ENCODE results near the gene AMY2A. TPM values are rescaled to one million over a fixed set of nuclear protein-coding genes. Genes with fewer than 3 reads are reported as not detected.
"Not testable (repeated sequence)": the region's sequence is repeated elsewhere in the genome, so short reads cannot be mapped to it uniquely, and the experiment has no call there.

AMY2A gene
- total and polyA plus RNA-seq, 7 donors, result 1.8 to 8.4 TPM; not detected in 5

GRCh38 chr1:103583887-103584286 lies 33.3 kb upstream of the AMY2A start:
- H3K4me3 ChIP-seq, result no peak overlapping the region
- no peak for TF ChIP-seq POLR2AphosphoS5 (IDR thresholded peaks at IDR 0.05)
- TF ChIP-seq POLR2A (IDR thresholded peaks at IDR 0.05), result no peak
- TF ChIP-seq EP300 (IDR thresholded peaks at IDR 0.05), result no peak
- TF ChIP-seq CTCF (IDR thresholded peaks at IDR 0.05), result no peak
- intact Hi-C loops (cut with DNase I), result no loop called here
- DNase-seq, result no peak
- H3K27ac ChIP-seq, result no peak overlapping the region
- H3K36me3 ChIP-seq, result no peaks in the 10 kb centered on the region
- peaks cover 0 to 12% (median 6%) of the 10 kb centered on the region in 4 donors for H3K4me1 ChIP-seq
- WGBS, 2 donors, result 81 to 84% methylated on average over 3 of the region's 3 CpGs
- H3K27me3 ChIP-seq, result no peaks in the 10 kb centered on the region
- H3K9me3 ChIP-seq, result no peaks in the 10 kb centered on the region

- intact Hi-C loops (cut with DNase I), result no loop called here
- Histone ChIP-seq H3K36me3 (no peaks in the 10 kb centered on the region), H3K4me1 (peaks cover 0 to 12% (median 6%) of the 10 kb centered on the region in 4 donors), H3K9me3 (peaks cover 0 to under 1% (median 0%) of the 10 kb centered on the region in 4 donors), H3K27me3 (no peaks in the 10 kb centered on the region), H3K27ac (no peak overlapping the region), H3K4me3 (no peak overlapping the region)
- WGBS, 2 donors, result 62 to 74% methylated on average over 2 of the region's 2 CpGs
- DNase-seq, result no peak
- TF ChIP-seq EP300 (IDR thresholded peaks at IDR 0.05), result no peak
- TF ChIP-seq POLR2A (IDR thresholded peaks at IDR 0.05), result no peak
- no peak for TF ChIP-seq POLR2AphosphoS5 (IDR thresholded peaks at IDR 0.05)
- TF ChIP-seq CTCF (IDR thresholded peaks at IDR 0.05), result no peak
These were observed 32.7 kb upstream of the AMY2A start for GRCh38 chr1:103584537-103584936.

GRCh38 chr1:103602740-103603139 lies 14.5 kb upstream of the AMY2A start:
- DNase-seq; H3K27ac ChIP-seq; H3K27me3 ChIP-seq; H3K4me3 ChIP-seq; intact Hi-C loops (cut with DNase I); H3K9me3 ChIP-seq; H3K4me1 ChIP-seq; H3K36me3 ChIP-seq: not testable (repeated sequence)
- WGBS, 2 donors, result no CpG with 5 or more reads among the region's 3 CpGs

- intact Hi-C loops (cut with DNase I), result no loop called here
- H3K4me3 ChIP-seq, result no peak overlapping the region
- no peak for DNase-seq
- H3K9me3 ChIP-seq, result no peaks in the 10 kb centered on the region
- H3K36me3 ChIP-seq, result no peaks in the 10 kb centered on the region
- no peak overlapping the region for H3K27ac ChIP-seq
- no peaks in the 10 kb centered on the region for H3K27me3 ChIP-seq
- WGBS, 2 donors, result 90 to 92% methylated on average over 2 of the region's 2 CpGs
- H3K4me1 ChIP-seq, result no peaks in the 10 kb centered on the region
- TF ChIP-seq EP300 (IDR thresholded peaks at IDR 0.05), result no peak
- TF ChIP-seq POLR2A (IDR thresholded peaks at IDR 0.05), result no peak
- no peak for TF ChIP-seq CTCF (IDR thresholded peaks at IDR 0.05)
- no peak for TF ChIP-seq POLR2AphosphoS5 (IDR thresholded peaks at IDR 0.05)
These were observed 865 bp upstream of the AMY2A start for GRCh38 chr1:103616362-103616761.

- intact Hi-C loops (cut with DNase I); H3K9me3 ChIP-seq; H3K36me3 ChIP-seq; H3K4me3 ChIP-seq; H3K27ac ChIP-seq; DNase-seq; H3K4me1 ChIP-seq; H3K27me3 ChIP-seq: not testable (repeated sequence)
- WGBS, 2 donors, result 84 to 94% methylated on average over 3 of the region's 4 CpGs
These were observed 10.2 kb downstream of the AMY2A start for GRCh38 chr1:103627436-103627835.

GRCh38 chr1:103641194-103641593 lies 24.0 kb downstream of the AMY2A start:
- DNase-seq; H3K27ac ChIP-seq; H3K4me3 ChIP-seq; intact Hi-C loops (cut with DNase I); H3K36me3 ChIP-seq; H3K9me3 ChIP-seq; H3K4me1 ChIP-seq; H3K27me3 ChIP-seq: not testable (repeated sequence)
- no CpG with 5 or more reads among the region's 3 CpGs for WGBS, 2 donors

GRCh38 chr1:103643908-103644307 lies 26.7 kb downstream of the AMY2A start:
- H3K4me1 ChIP-seq; H3K9me3 ChIP-seq; H3K36me3 ChIP-seq; intact Hi-C loops (cut with DNase I); DNase-seq; H3K27ac ChIP-seq; H3K27me3 ChIP-seq; H3K4me3 ChIP-seq: not testable (repeated sequence)
- no CpG with 5 or more reads among the region's 3 CpGs for WGBS, 2 donors

GRCh38 chr1:103650305-103650704 lies 33.1 kb downstream of the AMY2A start:
- H3K4me3 ChIP-seq, result not testable (repeated sequence)
- WGBS, 2 donors, result no CpG with 5 or more reads among the region's 3 CpGs

GRCh38 chr1:103650889-103651288 lies 33.7 kb downstream of the AMY2A start:
- H3K4me1 ChIP-seq; intact Hi-C loops (cut with DNase I); DNase-seq; H3K9me3 ChIP-seq; H3K4me3 ChIP-seq; H3K27me3 ChIP-seq; H3K36me3 ChIP-seq; H3K27ac ChIP-seq: not testable (repeated sequence)
- no CpG with 5 or more reads among the region's 4 CpGs for WGBS, 2 donors

More at GRCh38 chr1:103650305-103650704, 33.1 kb downstream of the AMY2A start:
- H3K9me3 ChIP-seq; H3K4me1 ChIP-seq; H3K36me3 ChIP-seq; H3K27me3 ChIP-seq; DNase-seq; H3K27ac ChIP-seq; intact Hi-C loops (cut with DNase I): not testable (repeated sequence)

GRCh38 chr1:103654133-103654532 lies 36.9 kb downstream of the AMY2A start:
- DNase-seq; H3K27me3 ChIP-seq; H3K27ac ChIP-seq; H3K4me3 ChIP-seq; H3K36me3 ChIP-seq; H3K9me3 ChIP-seq; H3K4me1 ChIP-seq; intact Hi-C loops (cut with DNase I): not testable (repeated sequence)
- no CpG with 5 or more reads among the region's 6 CpGs for WGBS, 2 donors
